Mucosa of descending colon (tissue), 3 donors: ENCODE results near the gene NCAPG2. TPM values are rescaled to one million over a fixed set of nuclear protein-coding genes. Genes with fewer than 3 reads are reported as not detected.

ENCODE experiments used
- ATAC-seq: fragments of 200-7000 bp; cut with Tn5 transposase; one replicate; pipeline ENCODE4 v1.9.1; 2020; ENCODE audit warnings: mild to moderate bottlenecking, moderate library complexity
- DNase-seq, 3 donors: peaks; one replicate each; pipeline ENCODE4 v3.0.0-alpha.2; 2020
- H3K36me3 ChIP-seq: fragments of 200-600 bp; one replicate; pipeline ENCODE4 v1.8.0; 2021; ENCODE audit warnings: low read depth, mild to moderate bottlenecking
- H3K4me1 ChIP-seq: fragments of 200-600 bp; one replicate; pipeline ENCODE4 v1.8.0; 2021; ENCODE audit warnings: low read depth, mild to moderate bottlenecking
- H3K4me3 ChIP-seq: fragments of 200-600 bp; one replicate; pipeline ENCODE4 v1.8.0; 2021; ENCODE audit warnings: mild to moderate bottlenecking
- H3K9me3 ChIP-seq: fragments of 200-600 bp; one replicate; pipeline ENCODE4 v1.8.0; 2021; ENCODE audit warnings: mild to moderate bottlenecking
- intact Hi-C, 2 donors: fragments of 100-400 bp; cut with DNase I in 1 of 2; cut with micrococcal nuclease in 1 of 2; formaldehyde crosslinking; loops; one replicate each; pipeline versions ENCODE4 v1.11.0 to v1.11.1; 2022; cut with DNase I, micrococcal nuclease
- total RNA-seq, 3 donors: library from RNA; stranded (reverse); fragmentation: NEBNext Ultra II Directional in 2 of 3; extraction: Animal tissue kit (Norgen Biotek cat#: 25700) in 2 of 3; gene quantifications; one replicate each; pipeline versions ENCODE4 v1.2.1 to v1.2.4, GENCODE V29; 2021 to 2023
- TF ChIP-seq, protein P1 (sequence below): fragments of 200-600 bp; IDR thresholded peaks from one replicate; pipeline ENCODE4 v1.8.0; 2022; ENCODE audit warnings: antibody characterized with exemption, mild to moderate bottlenecking
- donor health status: DM: no; HTN: no; CAD: no; lungs with moderate emphysema.
- donor health status: DM: no; HTN: no; CAD: no.
- donor health status: DM: no; HTN: yes; CAD: no.

NCAPG2 gene
- total RNA-seq, 3 donors from 2014 or later = 8.1 to 25.0 (median 8.9) TPM

GRCh38 chr7:158729646-158730382 is 25.2 kb upstream of the NCAPG2 start:
- no peaks in the 10 kb centered on the region for H3K9me3 ChIP-seq
- no peaks in the 10 kb centered on the region for H3K36me3 ChIP-seq
- no peak overlapping the region for H3K4me3 ChIP-seq
- TF ChIP-seq, protein P1, sequence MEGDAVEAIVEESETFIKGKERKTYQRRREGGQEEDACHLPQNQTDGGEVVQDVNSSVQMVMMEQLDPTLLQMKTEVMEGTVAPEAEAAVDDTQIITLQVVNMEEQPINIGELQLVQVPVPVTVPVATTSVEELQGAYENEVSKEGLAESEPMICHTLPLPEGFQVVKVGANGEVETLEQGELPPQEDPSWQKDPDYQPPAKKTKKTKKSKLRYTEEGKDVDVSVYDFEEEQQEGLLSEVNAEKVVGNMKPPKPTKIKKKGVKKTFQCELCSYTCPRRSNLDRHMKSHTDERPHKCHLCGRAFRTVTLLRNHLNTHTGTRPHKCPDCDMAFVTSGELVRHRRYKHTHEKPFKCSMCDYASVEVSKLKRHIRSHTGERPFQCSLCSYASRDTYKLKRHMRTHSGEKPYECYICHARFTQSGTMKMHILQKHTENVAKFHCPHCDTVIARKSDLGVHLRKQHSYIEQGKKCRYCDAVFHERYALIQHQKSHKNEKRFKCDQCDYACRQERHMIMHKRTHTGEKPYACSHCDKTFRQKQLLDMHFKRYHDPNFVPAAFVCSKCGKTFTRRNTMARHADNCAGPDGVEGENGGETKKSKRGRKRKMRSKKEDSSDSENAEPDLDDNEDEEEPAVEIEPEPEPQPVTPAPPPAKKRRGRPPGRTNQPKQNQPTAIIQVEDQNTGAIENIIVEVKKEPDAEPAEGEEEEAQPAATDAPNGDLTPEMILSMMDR = no peak
- DNase-seq = no peak
- ATAC-seq = no peak
- intact Hi-C loops = no loop called here
- no peaks in the 10 kb centered on the region for H3K4me1 ChIP-seq

DNA sequence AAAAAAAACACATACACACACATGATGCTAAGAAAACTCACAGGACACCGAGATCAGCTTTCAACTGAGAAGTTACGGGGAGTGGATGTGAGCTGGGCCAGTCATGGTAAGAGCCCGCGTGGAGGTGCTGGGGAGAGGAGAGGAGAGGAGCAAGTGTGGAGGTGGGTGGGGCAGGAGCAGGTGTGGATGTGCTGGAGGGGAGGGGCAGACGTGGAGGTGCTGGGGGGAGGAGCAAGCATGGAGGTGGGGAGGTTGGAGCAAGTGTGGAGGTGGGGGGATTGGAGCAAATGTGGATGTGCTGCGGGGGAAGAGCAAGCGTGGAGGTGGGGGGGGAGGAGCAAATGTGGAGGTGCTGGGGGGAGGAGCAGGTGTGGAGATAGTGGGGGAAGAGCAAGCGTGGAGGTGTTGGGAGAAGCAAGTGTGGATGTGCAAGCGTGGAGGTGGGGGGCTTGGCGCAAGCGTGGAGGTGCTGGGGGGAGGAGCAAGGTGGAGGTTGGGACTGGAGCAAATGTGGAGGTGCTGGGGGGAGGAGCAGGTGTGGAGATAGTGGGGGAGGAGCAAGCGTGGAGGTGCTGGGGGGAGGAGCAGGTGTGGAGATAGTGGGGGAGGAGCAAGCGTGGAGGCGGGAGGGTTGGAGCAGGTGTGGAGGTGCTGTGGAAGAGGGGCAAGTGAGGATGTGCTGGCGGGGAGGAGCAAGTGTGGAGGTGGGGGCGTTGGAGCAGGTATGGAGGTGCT is 24.5 kb upstream of the NCAPG2 start:
- TF ChIP-seq, protein P1 = no peak
- no peak for ATAC-seq
- DNase-seq = no peak
- Histone ChIP-seq H3K4me3 (no peak overlapping the region), H3K36me3 (no peaks in the 10 kb centered on the region), H3K9me3 (no peaks in the 10 kb centered on the region), H3K4me1 (no peaks in the 10 kb centered on the region)
- intact Hi-C loops = no loop called here

DNA sequence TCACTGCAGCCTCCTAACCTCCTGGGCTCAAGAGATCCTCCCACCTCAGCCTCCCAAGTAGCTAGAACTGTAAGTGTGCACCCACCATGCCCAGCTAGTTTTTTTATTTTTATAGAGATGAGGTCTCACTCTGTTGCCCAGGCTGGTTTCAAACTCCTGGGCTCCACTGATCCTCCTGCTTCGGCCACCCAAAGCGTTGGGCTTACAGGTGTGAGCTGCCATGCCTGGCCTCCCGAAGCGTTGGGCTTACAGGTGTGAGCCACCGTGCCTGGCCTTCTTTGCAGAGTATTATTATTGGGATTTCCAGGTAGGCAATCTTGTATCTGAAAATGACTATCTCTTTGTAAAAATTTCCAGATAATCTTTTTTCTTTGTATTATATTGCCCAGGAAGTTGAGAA is 23.1 kb upstream of the NCAPG2 start:
- Histone ChIP-seq H3K4me1 (no peaks in the 10 kb centered on the region), H3K36me3 (no peaks in the 10 kb centered on the region), H3K9me3 (no peaks in the 10 kb centered on the region), H3K4me3 (no peak overlapping the region)
- TF ChIP-seq, protein P1 = no peak
- ATAC-seq (no peak), DNase-seq (no peak)
- intact Hi-C loops = no loop called here

DNA sequence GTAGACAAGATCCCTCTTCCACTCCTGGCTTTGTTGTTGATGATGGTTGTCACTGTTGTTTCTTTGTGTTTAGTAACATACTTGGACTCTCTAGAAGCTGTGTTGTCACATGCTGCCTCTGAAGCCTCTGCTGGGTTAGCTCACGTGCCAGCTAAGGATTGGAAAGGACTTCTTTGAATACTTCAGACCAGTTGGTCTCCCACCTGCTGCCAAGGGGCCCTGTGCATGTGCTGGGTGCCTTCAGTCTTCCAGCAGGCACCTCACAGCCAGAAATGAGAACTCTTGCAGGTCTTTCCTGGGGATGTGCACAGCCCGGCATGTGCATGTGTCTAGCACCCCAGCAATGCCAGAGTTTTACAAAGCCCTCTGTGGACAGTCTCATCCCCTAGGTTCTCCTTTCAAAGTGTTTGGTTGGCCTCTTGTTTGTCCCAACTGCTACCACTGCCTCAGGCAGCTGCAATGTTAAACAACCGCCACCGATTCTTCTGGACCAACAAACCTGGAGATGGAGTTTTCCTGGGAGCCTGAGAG is 21.7 kb upstream of the NCAPG2 start:
- intact Hi-C loops = no loop called here
- DNase-seq = no peak

GRCh38 chr7:158725506-158725800 is 20.8 kb upstream of the NCAPG2 start:
- DNase-seq (no peak), ATAC-seq (no peak)
- no peak overlapping the region for H3K4me3 ChIP-seq
- H3K9me3 ChIP-seq = no peaks in the 10 kb centered on the region
- no peaks in the 10 kb centered on the region for H3K4me1 ChIP-seq
- intact Hi-C loops = no loop called here
- TF ChIP-seq, protein P1 = no peak
- no peaks in the 10 kb centered on the region for H3K36me3 ChIP-seq

More for the DNA sequence above, 21.7 kb upstream of the NCAPG2 start:
- no peaks in the 10 kb centered on the region for H3K9me3 ChIP-seq
- H3K36me3 ChIP-seq = no peaks in the 10 kb centered on the region
- no peak overlapping the region for H3K4me3 ChIP-seq
- ATAC-seq = no peak
- no peaks in the 10 kb centered on the region for H3K4me1 ChIP-seq
- TF ChIP-seq, protein P1 = no peak
